ENCODE data around the gene TNFRSF25.
A peak's percentile ranks its signal among the peaks of the same experiment; 100 is the strongest.

Gene TNFRSF25

GRCh38 chr1:6508154-6508815, 42.3 kb upstream of the TNFRSF25 start:
- H3K27me3 Mint-ChIP-seq (ENCODE audit: low read depth, poor library complexity) = peaks cover 4% of the 10 kb centered on the region
- no peak for TF ChIP-seq CTCF (IDR thresholded peaks at IDR 0.05)
- H3K4me3 Mint-ChIP-seq = no peak overlapping the region
- no peak for DNase-seq
- H3K9me3 Mint-ChIP-seq = no peaks in the 10 kb centered on the region
- H3K27ac Mint-ChIP-seq = no peak overlapping the region
- H3K4me1 Mint-ChIP-seq = peaks cover 38% of the 10 kb centered on the region
- no peaks in the 10 kb centered on the region for H3K36me3 Mint-ChIP-seq (ENCODE audit: low read depth)

GRCh38 chr1:6507461-6507911, 41.5 kb upstream of the TNFRSF25 start:
- Mint-ChIP-seq H3K9me3 (no peaks in the 10 kb centered on the region), H3K4me3 (no peak overlapping the region), H3K4me1 (peaks cover 31% of the 10 kb centered on the region), H3K27ac (no peak overlapping the region), H3K27me3 (ENCODE audit: low read depth, poor library complexity) (peaks cover 4% of the 10 kb centered on the region), H3K36me3 (ENCODE audit: low read depth) (no peaks in the 10 kb centered on the region)
- TF ChIP-seq CTCF (IDR thresholded peaks at IDR 0.05) = no peak
- no peak for DNase-seq

- DNase-seq = no peak
- Mint-ChIP-seq H3K27ac (peak overlapping the region; percentile 58), H3K36me3 (ENCODE audit: low read depth) (no peaks in the 10 kb centered on the region), H3K27me3 (ENCODE audit: low read depth, poor library complexity) (peaks cover 4% of the 10 kb centered on the region), H3K4me3 (no peak overlapping the region), H3K9me3 (no peaks in the 10 kb centered on the region), H3K4me1 (peaks cover 28% of the 10 kb centered on the region)
- TF ChIP-seq CTCF (IDR thresholded peaks at IDR 0.05) = no peak
Measured at GRCh38 chr1:6507037-6507428, 41.1 kb upstream of the TNFRSF25 start.

- peaks cover 28% of the 10 kb centered on the region for H3K4me1 Mint-ChIP-seq
- H3K36me3 Mint-ChIP-seq (ENCODE audit: low read depth) = no peaks in the 10 kb centered on the region
- no peak for TF ChIP-seq CTCF (IDR thresholded peaks at IDR 0.05)
- peaks cover 5% of the 10 kb centered on the region for H3K27me3 Mint-ChIP-seq (ENCODE audit: low read depth, poor library complexity)
- no peak overlapping the region for H3K4me3 Mint-ChIP-seq
- H3K27ac Mint-ChIP-seq = peak overlapping the region; percentile 58
- H3K9me3 Mint-ChIP-seq = no peaks in the 10 kb centered on the region
- DNase-seq = no peak
Measured at GRCh38 chr1:6506210-6507036, 40.5 kb upstream of the TNFRSF25 start.

GRCh38 chr1:6505367-6506209, 39.6 kb upstream of the TNFRSF25 start:
- peaks cover 34% of the 10 kb centered on the region for H3K4me1 Mint-ChIP-seq
- H3K9me3 Mint-ChIP-seq = no peaks in the 10 kb centered on the region
- H3K36me3 Mint-ChIP-seq (ENCODE audit: low read depth) = no peaks in the 10 kb centered on the region
- H3K4me3 Mint-ChIP-seq = no peak overlapping the region
- no peak overlapping the region for H3K27ac Mint-ChIP-seq
- DNase-seq = no peak
- peaks cover 11% of the 10 kb centered on the region for H3K27me3 Mint-ChIP-seq (ENCODE audit: low read depth, poor library complexity)
- TF ChIP-seq CTCF (IDR thresholded peaks at IDR 0.05) = no peak

All from nephron progenitor cell (in vitro differentiated cells).